Endothelial cell of umbilical vein (primary cell): Measurements from ENCODE around the gene OR8B12. TPM values are rescaled to one million over a fixed set of nuclear protein-coding genes. Genes with fewer than 3 reads are reported as not detected.

Experiments
- BruUV-seq: library from RNA; stranded (reverse); fragments of 400-500 nt; replicated peaks from 2 replicates; lab custom pipeline; 2021; lab: Mats Ljungman, UMichigan
- CTCF ChIA-PET: fragments of 300-600, 350-600 bp; sonication (Branson Sonifier 250); formaldehyde crosslinking; loops from one replicate; lab custom pipeline; 2021; ENCODE audit warnings: antibody characterized with exemption, inconsistent platforms; lab: Charles Lee
- POLR2A ChIA-PET: fragments of 300-600, 350-600 bp; sonication (Branson Sonifier 250); formaldehyde crosslinking; loops from one replicate; lab custom pipeline; 2021; ENCODE audit warnings: antibody characterized with exemption, inconsistent platforms; lab: Charles Lee
- DNase-seq: peaks from one replicate; pipeline ENCODE4 v3.0.0-alpha.2; 2011; ENCODE audit warnings: low read depth, low spot score
- FAIRE-seq: peaks from 2 replicates; lab custom pipeline; 2011; peaks lifted over from hg19 to GRCh38; lab: Jason Lieb, UNC
- H2AFZ ChIP-seq: 2 replicates; pipeline ENCODE4 v1.6.0; 2012; ENCODE audit warnings: low read depth, low read length, control low read depth, inconsistent platforms
- H3K27ac ChIP-seq: 2 replicates; pipeline ENCODE4 v1.5.1; 2011; ENCODE audit warnings: low read depth, mild to moderate bottlenecking, control low read depth, low read length, moderate library complexity; ENCODE audit not compliant: insufficient read depth
- H3K27me3 ChIP-seq, 2 experiments: 2 replicates each; pipeline versions ENCODE4 v1.6.0 to v1.6.1; 2011; ENCODE audit warnings: low read length in 2 of 2, mixed read lengths in 1 of 2; ENCODE audit not compliant: control insufficient read depth in 2 of 2, insufficient read depth in 2 of 2
- H3K36me3 ChIP-seq, 2 experiments: 2 replicates in 1 of 2; 3 replicates in 1 of 2; pipeline ENCODE4 v1.5.1; 2011; ENCODE audit warnings: low read length in 2 of 2, mild to moderate bottlenecking in 1 of 2, moderate library complexity in 1 of 2; ENCODE audit not compliant: control insufficient read depth in 2 of 2, insufficient read depth in 2 of 2; ENCODE audit errors: extremely low read depth in 1 of 2
- H3K4me1 ChIP-seq: 3 replicates; pipeline ENCODE4 v1.5.1; 2011; ENCODE audit warnings: mild to moderate bottlenecking, low read length; ENCODE audit not compliant: control insufficient read depth, insufficient read depth; ENCODE audit errors: extremely low read depth
- H3K4me2 ChIP-seq: 2 replicates; pipeline ENCODE4 v1.6.1; 2011; ENCODE audit warnings: low read length, control low read depth, mixed read lengths; ENCODE audit not compliant: insufficient read depth
- H3K4me3 ChIP-seq, 3 experiments: fragments of 200-600 bp in 1 of 3; sonication (generic), shearing (Covaris generic) in 1 of 3; replicated peaks in 1 of 3; 2 replicates each; pipeline ENCODE4 v1.5.1; 2011 to 2016; ENCODE audit warnings: control low read depth in 3 of 3, low read length in 3 of 3, mild to moderate bottlenecking in 2 of 3, inconsistent platforms in 1 of 3, low read depth in 1 of 3, moderate library complexity in 1 of 3; ENCODE audit not compliant: insufficient read depth in 1 of 3
- H3K79me2 ChIP-seq: 2 replicates; pipeline ENCODE4 v1.6.0; 2012; ENCODE audit warnings: low read length, inconsistent platforms; ENCODE audit not compliant: control insufficient read depth, insufficient read depth
- H3K9ac ChIP-seq: replicated peaks from 2 replicates; pipeline ENCODE3; 2011; ENCODE audit warnings: low read length, control low read depth; ENCODE audit not compliant: insufficient read depth; ENCODE audit errors: extremely low read depth
- H3K9me1 ChIP-seq: replicated peaks from 3 replicates; pipeline ENCODE4 v1.6.0; 2011; ENCODE audit warnings: mild to moderate bottlenecking, low read length; ENCODE audit not compliant: control insufficient read depth, insufficient read depth; ENCODE audit errors: extremely low read depth
- H3K9me3 ChIP-seq: replicated peaks from 2 replicates; pipeline ENCODE4 v1.5.1; 2012; ENCODE audit warnings: low read length, inconsistent platforms; ENCODE audit not compliant: control insufficient read depth, insufficient read depth
- H4K20me1 ChIP-seq: replicated peaks from 2 replicates; pipeline ENCODE3; 2011; ENCODE audit warnings: mild to moderate bottlenecking, low read length; ENCODE audit not compliant: control insufficient read depth, insufficient read depth; ENCODE audit errors: extremely low read depth
- EZH2 ChIP-seq: IDR thresholded peaks from 2 replicates; pipeline ENCODE4 v1.6.1; 2012; ENCODE audit warnings: borderline replicate concordance, low read depth, mild to moderate bottlenecking, moderate library complexity, low read length, inconsistent platforms; ENCODE audit not compliant: severe bottlenecking
- FOS ChIP-seq: IDR thresholded peaks from 2 replicates; pipeline ENCODE4 v1.6.1; 2011; ENCODE audit warnings: mild to moderate bottlenecking, low read length, moderate library complexity, borderline replicate concordance; ENCODE audit not compliant: insufficient read depth
- GATA2 ChIP-seq: IDR thresholded peaks from 2 replicates; pipeline ENCODE4 v1.7.0; 2011; ENCODE audit warnings: low read depth, mild to moderate bottlenecking, moderate library complexity, mixed read lengths, low read length; ENCODE audit not compliant: insufficient read length, insufficient read depth
- JUN ChIP-seq: IDR thresholded peaks from 2 replicates; pipeline ENCODE4 v1.6.1; 2011; ENCODE audit warnings: borderline replicate concordance, low read depth; ENCODE audit not compliant: insufficient read length, insufficient read depth
- MYC ChIP-seq: IDR thresholded peaks from one replicate; pipeline ENCODE4 v1.6.1; 2011; ENCODE audit warnings: mild to moderate bottlenecking, low read depth, low read length
- POLR2A ChIP-seq: IDR thresholded peaks from 2 replicates; pipeline ENCODE4 v1.6.1; 2012; ENCODE audit warnings: low read depth, mild to moderate bottlenecking, control low read depth, low read length
- POLR2AphosphoS5 ChIP-seq: IDR thresholded peaks from 2 replicates; pipeline ENCODE4 v1.6.1; 2012; ENCODE audit warnings: low read depth, mild to moderate bottlenecking, control low read depth, low read length, moderate library complexity; ENCODE audit not compliant: insufficient read depth
- dilution Hi-C: fragments of 300-500 bp; cut with MboI; formaldehyde crosslinking; loops from one replicate; pipeline ENCODE4 v1.15.0; 2019; ENCODE audit warnings: low sequenced_read_pairs; ENCODE audit not compliant: extremely low pct_ligation_motif_present
- intact Hi-C: fragments of 100-400 bp; cut with micrococcal nuclease; formaldehyde crosslinking; loops from one replicate; pipeline ENCODE4 v1.10.0; 2022
- polyA plus RNA-seq, 4 experiments: library from polyadenylated mRNA; depleted of rRNA in 3 of 4; stranded (reverse) in 3 of 4; unstranded in 1 of 4; fragments of >200 nt; gene quantifications; 2 replicates each; pipeline versions ENCODE4 v1.2.1 to v1.2.3, GENCODE V29; 2011 to 2012; ENCODE audit warnings: missing spikeins in 1 of 4
- total RNA-seq: library from RNA; stranded (reverse); gene quantifications from 2 replicates; pipeline ENCODE4 v1.2.3, GENCODE V29; 2021
- TF ChIP-seq, protein P1 (sequence below), 2 donors: IDR thresholded peaks; 1 replicate in 1 of 2; 2 replicates in 1 of 2; pipeline ENCODE4 v1.5.1; 2011; ENCODE audit warnings: low read length in 2 of 2, mild to moderate bottlenecking in 2 of 2, moderate library complexity in 2 of 2, control low read depth in 1 of 2, inconsistent platforms in 1 of 2, low read depth in 1 of 2; ENCODE audit not compliant: insufficient read depth in 1 of 2; ENCODE audit errors: extremely low read depth in 1 of 2
- TF ChIP-seq, protein P2 (sequence below): IDR thresholded peaks from 2 replicates; pipeline ENCODE4 v1.6.1; 2011; ENCODE audit not compliant: insufficient read depth, insufficient read length

The OR8B12 gene
- total and polyA plus RNA-seq, 2 donors (not counting 3 experiments of a cell fraction or from before 2014, with no cell fraction given) = not detected

DNA sequence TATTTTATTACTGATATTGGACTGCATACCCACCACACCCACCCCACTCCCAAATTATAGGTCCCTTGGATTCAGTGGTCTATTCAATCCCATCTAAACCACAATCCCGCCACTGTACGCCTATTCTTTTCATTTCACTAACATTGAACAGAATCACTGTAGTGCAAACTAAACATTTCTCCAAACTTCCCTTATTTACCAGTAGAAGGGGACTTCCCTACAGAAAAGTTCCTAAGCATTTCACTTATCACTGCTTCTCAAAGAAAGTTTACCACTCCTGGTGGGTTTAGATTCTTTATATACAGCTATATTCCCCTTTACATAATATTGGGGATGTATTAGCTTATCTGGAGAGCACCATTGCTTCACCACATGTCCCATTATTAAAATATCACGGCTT is 29.3 kb downstream of the OR8B12 start:
- dilution Hi-C loops = no loop called here
- DNase-seq (no peak), FAIRE-seq (no peak)
- Histone ChIP-seq H3K79me2 (no peaks in the 10 kb centered on the region), H4K20me1 (no peaks in the 10 kb centered on the region), H3K36me3 (no peaks in the 10 kb centered on the region), H3K9me1 (no peaks in the 10 kb centered on the region), H3K4me2 (no peak overlapping the region), H3K9ac (no peak overlapping the region), H2AFZ (no peak overlapping the region), H3K9me3 (no peaks in the 10 kb centered on the region), H3K27ac (no peak overlapping the region), H3K4me3 (no peak overlapping the region), H3K27me3 (peaks cover 0 to 2% of the 10 kb centered on the region in 2 experiments), H3K4me1 (no peaks in the 10 kb centered on the region)
- CTCF ChIA-PET = no interaction called here
- no TSS peak for BruUV-seq
- POLR2A ChIA-PET = no interaction called here
- TF ChIP-seq, protein P1, sequence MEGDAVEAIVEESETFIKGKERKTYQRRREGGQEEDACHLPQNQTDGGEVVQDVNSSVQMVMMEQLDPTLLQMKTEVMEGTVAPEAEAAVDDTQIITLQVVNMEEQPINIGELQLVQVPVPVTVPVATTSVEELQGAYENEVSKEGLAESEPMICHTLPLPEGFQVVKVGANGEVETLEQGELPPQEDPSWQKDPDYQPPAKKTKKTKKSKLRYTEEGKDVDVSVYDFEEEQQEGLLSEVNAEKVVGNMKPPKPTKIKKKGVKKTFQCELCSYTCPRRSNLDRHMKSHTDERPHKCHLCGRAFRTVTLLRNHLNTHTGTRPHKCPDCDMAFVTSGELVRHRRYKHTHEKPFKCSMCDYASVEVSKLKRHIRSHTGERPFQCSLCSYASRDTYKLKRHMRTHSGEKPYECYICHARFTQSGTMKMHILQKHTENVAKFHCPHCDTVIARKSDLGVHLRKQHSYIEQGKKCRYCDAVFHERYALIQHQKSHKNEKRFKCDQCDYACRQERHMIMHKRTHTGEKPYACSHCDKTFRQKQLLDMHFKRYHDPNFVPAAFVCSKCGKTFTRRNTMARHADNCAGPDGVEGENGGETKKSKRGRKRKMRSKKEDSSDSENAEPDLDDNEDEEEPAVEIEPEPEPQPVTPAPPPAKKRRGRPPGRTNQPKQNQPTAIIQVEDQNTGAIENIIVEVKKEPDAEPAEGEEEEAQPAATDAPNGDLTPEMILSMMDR (IDR thresholded peaks at IDR 0.05; ENCODE audit: extremely low read depth in 1 of 2, insufficient read depth in 1 of 2, low read depth in 1 of 2, low read length in 2 of 2) = no peak
- TF ChIP-seq JUN (no peak), GATA2 (no peak), FOS (no peak), EZH2 (no peak), MYC (no peak), POLR2AphosphoS5 (no peak), POLR2A (no peak)
- TF ChIP-seq, protein P2, sequence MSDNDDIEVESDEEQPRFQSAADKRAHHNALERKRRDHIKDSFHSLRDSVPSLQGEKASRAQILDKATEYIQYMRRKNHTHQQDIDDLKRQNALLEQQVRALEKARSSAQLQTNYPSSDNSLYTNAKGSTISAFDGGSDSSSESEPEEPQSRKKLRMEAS = no peak
- intact Hi-C loops = no loop called here
